Measurements from ENCODE around the gene FANCI.
A peak's percentile ranks its signal among the peaks of the same experiment; 100 is the strongest.

Gene FANCI

GRCh38 chr15:89335298-89336041 is 91.7 kb downstream of the FANCI start:
- H3K27ac ChIP-seq, result peak overlapping the region; percentile 11; the same call in 1 of the 2 replicates
- DNase-seq, result peak; percentile 57
- H3K27me3 ChIP-seq (ENCODE audit: insufficient read depth, low read depth, severe bottlenecking), result no peaks in the 10 kb centered on the region
- H3K9me3 ChIP-seq (ENCODE audit: severe bottlenecking), result no peaks in the 10 kb centered on the region
- H3K36me3 ChIP-seq, result peaks cover 29% of the 10 kb centered on the region
- TF ChIP-seq, protein P1, sequence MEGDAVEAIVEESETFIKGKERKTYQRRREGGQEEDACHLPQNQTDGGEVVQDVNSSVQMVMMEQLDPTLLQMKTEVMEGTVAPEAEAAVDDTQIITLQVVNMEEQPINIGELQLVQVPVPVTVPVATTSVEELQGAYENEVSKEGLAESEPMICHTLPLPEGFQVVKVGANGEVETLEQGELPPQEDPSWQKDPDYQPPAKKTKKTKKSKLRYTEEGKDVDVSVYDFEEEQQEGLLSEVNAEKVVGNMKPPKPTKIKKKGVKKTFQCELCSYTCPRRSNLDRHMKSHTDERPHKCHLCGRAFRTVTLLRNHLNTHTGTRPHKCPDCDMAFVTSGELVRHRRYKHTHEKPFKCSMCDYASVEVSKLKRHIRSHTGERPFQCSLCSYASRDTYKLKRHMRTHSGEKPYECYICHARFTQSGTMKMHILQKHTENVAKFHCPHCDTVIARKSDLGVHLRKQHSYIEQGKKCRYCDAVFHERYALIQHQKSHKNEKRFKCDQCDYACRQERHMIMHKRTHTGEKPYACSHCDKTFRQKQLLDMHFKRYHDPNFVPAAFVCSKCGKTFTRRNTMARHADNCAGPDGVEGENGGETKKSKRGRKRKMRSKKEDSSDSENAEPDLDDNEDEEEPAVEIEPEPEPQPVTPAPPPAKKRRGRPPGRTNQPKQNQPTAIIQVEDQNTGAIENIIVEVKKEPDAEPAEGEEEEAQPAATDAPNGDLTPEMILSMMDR (IDR thresholded peaks at IDR 0.05; ENCODE audit: low read depth, low read length), result no peak
- H3K4me3 ChIP-seq (ENCODE audit: low read depth, low read length), result peak overlapping the region; percentile 73

DNA sequence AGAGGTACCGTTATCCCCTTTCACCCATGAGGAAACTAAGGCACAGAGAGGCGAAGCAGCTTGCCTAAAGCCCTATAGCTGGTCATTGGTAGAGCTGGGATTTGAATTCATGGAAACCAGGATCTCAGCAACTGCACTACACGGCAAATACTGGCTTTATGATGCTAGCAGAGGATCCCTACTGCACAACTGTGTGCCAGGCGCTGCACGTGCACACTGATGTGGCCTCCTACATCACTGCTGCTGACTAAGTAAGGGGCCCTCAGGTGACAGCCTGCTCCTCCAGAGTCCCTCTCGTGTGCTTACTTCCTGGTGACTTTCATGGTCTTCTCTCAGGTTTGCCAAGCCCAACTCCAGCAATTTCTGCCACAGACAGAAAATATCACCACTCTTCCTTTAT is 94.3 kb downstream of the FANCI start:
- no peaks in the 10 kb centered on the region for H3K27me3 ChIP-seq (ENCODE audit: insufficient read depth, low read depth, severe bottlenecking)
- no peak for DNase-seq
- no peaks in the 10 kb centered on the region for H3K9me3 ChIP-seq (ENCODE audit: severe bottlenecking)
- no peak overlapping the region for H3K27ac ChIP-seq
- H3K36me3 ChIP-seq, result peaks cover 5% of the 10 kb centered on the region
- no peak overlapping the region for H3K4me3 ChIP-seq (ENCODE audit: low read depth, low read length)
- TF ChIP-seq, protein P1 (IDR thresholded peaks at IDR 0.05; ENCODE audit: low read depth, low read length), result no peak

DNA sequence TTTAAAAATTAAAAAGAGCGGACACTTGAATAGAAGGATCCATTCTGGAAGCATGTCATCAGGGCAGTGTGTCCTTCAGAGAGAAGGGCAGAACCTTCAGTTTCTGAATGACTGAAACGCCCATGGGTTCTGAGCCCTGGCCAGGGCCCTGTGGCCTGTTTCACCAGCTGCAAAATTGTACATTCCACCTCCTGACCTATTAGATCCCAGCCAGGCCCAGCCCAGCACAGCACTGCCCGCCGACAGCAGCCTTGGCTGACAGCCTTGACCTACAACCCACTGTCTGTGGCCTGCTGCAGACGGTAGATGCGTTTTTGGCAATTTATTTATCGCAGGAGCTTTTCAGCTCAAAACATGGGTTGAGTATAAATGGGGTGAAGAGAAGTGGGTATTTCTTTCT is 96.8 kb downstream of the FANCI start:
- Histone ChIP-seq H3K27me3 (ENCODE audit: insufficient read depth, low read depth, severe bottlenecking) (no peaks in the 10 kb centered on the region), H3K9me3 (ENCODE audit: severe bottlenecking) (no peaks in the 10 kb centered on the region), H3K27ac (no peak overlapping the region), H3K36me3 (no peaks in the 10 kb centered on the region), H3K4me3 (ENCODE audit: low read depth, low read length) (no peak overlapping the region)
- TF ChIP-seq, protein P1 (IDR thresholded peaks at IDR 0.05; ENCODE audit: low read depth, low read length), result no peak
- DNase-seq, result no peak

GRCh38 chr15:89341316-89342005 is 97.7 kb downstream of the FANCI start:
- no peaks in the 10 kb centered on the region for H3K9me3 ChIP-seq (ENCODE audit: severe bottlenecking)
- TF ChIP-seq, protein P1 (IDR thresholded peaks at IDR 0.05; ENCODE audit: low read depth, low read length), result no peak
- no peak for DNase-seq
- H3K36me3 ChIP-seq, result no peaks in the 10 kb centered on the region
- H3K27ac ChIP-seq, result no peak overlapping the region
- no peaks in the 10 kb centered on the region for H3K27me3 ChIP-seq (ENCODE audit: insufficient read depth, low read depth, severe bottlenecking)
- H3K4me3 ChIP-seq (ENCODE audit: low read depth, low read length), result no peak overlapping the region

- no peak for DNase-seq
- H3K36me3 ChIP-seq, result no peaks in the 10 kb centered on the region
- no peak overlapping the region for H3K27ac ChIP-seq
- no peaks in the 10 kb centered on the region for H3K9me3 ChIP-seq (ENCODE audit: severe bottlenecking)
- H3K4me3 ChIP-seq (ENCODE audit: low read depth, low read length), result no peak overlapping the region
- H3K27me3 ChIP-seq (ENCODE audit: insufficient read depth, low read depth, severe bottlenecking), result no peaks in the 10 kb centered on the region
- TF ChIP-seq, protein P1 (IDR thresholded peaks at IDR 0.05; ENCODE audit: low read depth, low read length), result no peak
These were observed 99.1 kb downstream of the FANCI start for GRCh38 chr15:89342840-89343239.

All from WERI-Rb-1 (cell line).